Subcutaneous abdominal adipose tissue (tissue), 5 donors: ENCODE data around the gene GLUD1.

Source experiments
- H3K27ac ChIP-seq: one replicate; pipeline ENCODE4 v1.7.0; 2013; ENCODE audit warnings: low read depth, mild to moderate bottlenecking, inconsistent platforms, low read length, moderate library complexity
- H3K27me3 ChIP-seq, 5 donors: one replicate each; pipeline ENCODE4 v1.7.0; 2013; ENCODE audit warnings: low read length in 5 of 5, inconsistent platforms in 1 of 5; ENCODE audit not compliant: control insufficient read depth in 5 of 5, insufficient read depth in 4 of 5
- H3K36me3 ChIP-seq, 5 donors: one replicate each; pipeline ENCODE4 v1.7.0; 2013; ENCODE audit warnings: low read length in 5 of 5; ENCODE audit not compliant: control insufficient read depth in 5 of 5, insufficient read depth in 5 of 5
- H3K4me1 ChIP-seq, 5 donors: one replicate each; pipeline ENCODE4 v1.7.0; 2013; ENCODE audit warnings: low read length in 5 of 5, mild to moderate bottlenecking in 3 of 5, moderate library complexity in 1 of 5; ENCODE audit not compliant: control insufficient read depth in 5 of 5, insufficient read depth in 5 of 5
- H3K4me3 ChIP-seq, 5 donors: one replicate each; pipeline ENCODE4 v1.7.0; 2013; ENCODE audit warnings: low read length in 5 of 5, low read depth in 1 of 5
- H3K9ac ChIP-seq, 5 donors: one replicate each; pipeline ENCODE4 v1.7.0; 2013; ENCODE audit warnings: low read length in 5 of 5, mild to moderate bottlenecking in 4 of 5, moderate library complexity in 3 of 5
- H3K9me3 ChIP-seq, 5 donors: one replicate each; pipeline ENCODE4 v1.7.0; 2013; ENCODE audit warnings: low read length in 5 of 5; ENCODE audit not compliant: control insufficient read depth in 5 of 5
- donor health status: healthy.
- donor health status: healthy.
- donor health status: healthy.
- donor health status: healthy.
- donor health status: healthy.

GLUD1 gene

GRCh38 chr10:87072449-87072848, 22.2 kb downstream of the GLUD1 start:
- Histone ChIP-seq H3K4me3 (no peak overlapping the region), H3K4me1 (no peaks in the 10 kb centered on the region), H3K9me3 (no peaks in the 10 kb centered on the region), H3K27ac (no peak overlapping the region), H3K27me3 (no peaks in the 10 kb centered on the region), H3K36me3 (peaks cover 23 to 57% (median 36%) of the 10 kb centered on the region in 5 donors), H3K9ac (no peak overlapping the region)

- no peak overlapping the region for H3K9ac ChIP-seq
- H3K27me3 ChIP-seq = no peaks in the 10 kb centered on the region
- H3K4me1 ChIP-seq = no peaks in the 10 kb centered on the region
- peaks cover 37 to 86% (median 66%) of the 10 kb centered on the region in 5 donors for H3K36me3 ChIP-seq
- H3K4me3 ChIP-seq = no peak overlapping the region
- H3K27ac ChIP-seq = no peak overlapping the region
- no peaks in the 10 kb centered on the region for H3K9me3 ChIP-seq
Measured at GRCh38 chr10:87068281-87068680, 26.4 kb downstream of the GLUD1 start.

GRCh38 chr10:87066865-87067264, 27.8 kb downstream of the GLUD1 start:
- H3K4me1 ChIP-seq = no peaks in the 10 kb centered on the region
- H3K27me3 ChIP-seq = no peaks in the 10 kb centered on the region
- no peak overlapping the region for H3K4me3 ChIP-seq
- peaks cover 34 to 85% (median 64%) of the 10 kb centered on the region in 5 donors for H3K36me3 ChIP-seq
- no peak overlapping the region for H3K27ac ChIP-seq
- H3K9ac ChIP-seq = no peak overlapping the region
- H3K9me3 ChIP-seq = no peaks in the 10 kb centered on the region

DNA sequence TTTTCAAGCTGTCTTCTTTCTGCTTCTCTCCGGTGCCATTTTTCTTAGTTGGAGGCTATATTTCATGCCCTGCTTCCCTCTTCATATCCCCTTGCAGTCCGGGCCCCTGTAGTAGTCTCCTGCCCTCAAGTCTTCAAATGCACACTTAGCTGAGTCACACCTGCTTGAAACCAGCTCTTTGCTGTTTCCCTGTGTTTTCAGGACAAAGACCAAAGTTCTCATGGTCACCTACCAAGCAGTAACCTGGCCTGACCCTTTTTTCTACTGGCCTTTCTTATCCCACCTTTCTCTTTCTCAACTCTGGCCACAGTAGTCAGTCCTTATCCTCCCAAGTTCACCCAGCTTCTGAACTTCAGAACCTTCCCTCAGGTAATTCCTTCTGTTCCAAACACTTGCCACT, 28.5 kb downstream of the GLUD1 start:
- no peak overlapping the region for H3K9ac ChIP-seq
- no peak overlapping the region for H3K4me3 ChIP-seq
- no peaks in the 10 kb centered on the region for H3K4me1 ChIP-seq
- no peak overlapping the region for H3K27ac ChIP-seq
- peaks cover 32 to 87% (median 66%) of the 10 kb centered on the region in 5 donors for H3K36me3 ChIP-seq
- H3K9me3 ChIP-seq = no peaks in the 10 kb centered on the region
- no peaks in the 10 kb centered on the region for H3K27me3 ChIP-seq

- no peaks in the 10 kb centered on the region for H3K27me3 ChIP-seq
- no peak overlapping the region for H3K4me3 ChIP-seq
- H3K27ac ChIP-seq = no peak overlapping the region
- H3K36me3 ChIP-seq = peaks cover 38 to 92% (median 77%) of the 10 kb centered on the region in 5 donors
- no peak overlapping the region for H3K9ac ChIP-seq
- no peaks in the 10 kb centered on the region for H3K4me1 ChIP-seq
- no peaks in the 10 kb centered on the region for H3K9me3 ChIP-seq
Measured at GRCh38 chr10:87064651-87065050, 30.0 kb downstream of the GLUD1 start.

DNA sequence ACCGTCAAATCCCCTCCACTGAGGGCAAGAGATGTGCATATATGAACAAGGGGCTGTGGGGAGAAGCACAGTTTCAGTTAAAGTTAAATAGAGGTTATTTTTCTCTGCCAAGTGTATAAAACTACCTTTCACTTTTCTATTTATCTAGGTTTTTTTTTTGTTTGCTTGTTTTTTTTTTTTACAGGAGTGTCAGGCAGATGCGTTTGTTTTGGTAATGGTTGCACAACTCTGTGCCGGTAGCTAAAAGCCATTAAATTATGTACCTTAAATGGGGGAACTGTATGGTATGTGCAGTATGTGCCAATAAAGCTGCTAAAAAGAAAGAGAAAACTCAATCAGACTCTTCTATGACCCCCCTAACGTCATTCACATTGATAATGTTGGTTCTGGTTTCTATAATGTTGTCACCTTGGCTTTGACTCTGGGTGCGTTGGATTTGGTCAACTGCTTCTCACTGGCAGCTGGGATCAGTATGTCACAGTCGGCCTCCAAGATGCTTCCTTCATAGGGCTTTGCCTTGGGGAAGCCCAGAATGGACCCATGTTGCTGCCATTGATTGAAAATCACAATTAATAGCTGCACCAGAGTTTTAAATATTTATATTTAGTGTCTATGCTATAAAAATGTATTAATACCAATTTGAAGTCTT, 34.2 kb downstream of the GLUD1 start:
- H3K36me3 ChIP-seq = peaks cover 26 to 88% (median 73%) of the 10 kb centered on the region in 5 donors

GRCh38 chr10:87059401-87059800, 35.2 kb downstream of the GLUD1 start:
- H3K36me3 ChIP-seq = peaks cover 28 to 89% (median 75%) of the 10 kb centered on the region in 5 donors
- H3K4me1 ChIP-seq = peaks cover 0 to 4% (median 0%) of the 10 kb centered on the region in 5 donors
- no peak overlapping the region for H3K27ac ChIP-seq
- no peak overlapping the region for H3K9ac ChIP-seq
- H3K4me3 ChIP-seq = no peak overlapping the region
- no peaks in the 10 kb centered on the region for H3K9me3 ChIP-seq
- no peaks in the 10 kb centered on the region for H3K27me3 ChIP-seq

More for the DNA sequence above, 34.2 kb downstream of the GLUD1 start:
- Histone ChIP-seq H3K4me1 (peaks cover 0 to under 1% (median 0%) of the 10 kb centered on the region in 5 donors), H3K27ac (no peak overlapping the region), H3K9ac (no peak overlapping the region), H3K27me3 (no peaks in the 10 kb centered on the region), H3K9me3 (no peaks in the 10 kb centered on the region), H3K4me3 (no peak overlapping the region)

- no peak overlapping the region for H3K4me3 ChIP-seq
- H3K36me3 ChIP-seq = peaks cover 30 to 90% (median 73%) of the 10 kb centered on the region in 5 donors
- no peaks in the 10 kb centered on the region for H3K27me3 ChIP-seq
- no peak overlapping the region for H3K9ac ChIP-seq
- H3K9me3 ChIP-seq = no peaks in the 10 kb centered on the region
- H3K27ac ChIP-seq = no peak overlapping the region
- peaks cover 0 to 7% (median 3%) of the 10 kb centered on the region in 5 donors for H3K4me1 ChIP-seq
Measured at GRCh38 chr10:87058171-87058570, 36.5 kb downstream of the GLUD1 start.

DNA sequence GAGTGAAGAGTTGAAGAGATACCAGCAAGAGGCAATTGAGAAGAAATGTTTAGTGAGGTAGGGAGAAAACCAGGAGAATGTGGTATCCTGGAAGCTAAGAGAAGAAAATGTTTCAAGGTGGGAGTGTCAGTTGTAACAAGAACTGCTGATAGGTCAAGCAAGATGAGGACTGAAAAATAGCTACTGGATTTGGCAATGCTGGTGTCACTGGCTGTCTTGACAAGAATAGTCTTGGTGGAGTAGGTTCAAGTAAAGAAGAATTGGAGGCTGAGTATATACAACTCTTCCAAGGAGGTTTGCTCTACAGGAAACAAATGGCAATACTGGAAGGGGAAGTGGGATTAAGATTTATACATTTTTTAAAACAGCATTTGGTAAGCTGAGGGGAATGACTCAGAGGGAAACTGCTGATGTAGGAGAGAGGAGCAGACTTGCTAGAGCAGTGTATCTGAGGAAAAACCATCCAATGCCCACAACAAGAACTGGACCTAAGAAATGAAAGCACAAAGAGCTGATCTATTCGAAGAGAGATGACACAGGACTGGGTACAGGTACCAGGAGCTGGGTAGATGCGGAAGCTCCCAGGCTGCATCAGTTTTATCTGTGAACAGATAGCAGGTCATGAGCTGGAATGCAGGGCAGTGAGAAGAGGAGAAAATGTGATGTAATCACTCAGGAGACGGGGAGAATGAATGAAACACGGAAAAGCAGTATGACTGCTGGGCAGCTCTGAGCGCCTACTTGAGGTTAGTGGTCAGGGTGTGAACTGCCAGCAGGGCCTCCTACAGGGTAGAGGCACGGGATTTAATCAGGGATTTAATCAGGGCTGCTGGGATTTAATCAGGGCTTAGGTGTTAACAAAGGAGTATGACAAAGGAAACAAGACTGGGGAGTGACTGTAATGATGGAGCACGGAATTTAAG, 40.0 kb downstream of the GLUD1 start:
- peaks cover 0 to 10% (median 6%) of the 10 kb centered on the region in 5 donors for H3K4me1 ChIP-seq
- peaks cover 31 to 82% (median 66%) of the 10 kb centered on the region in 5 donors for H3K36me3 ChIP-seq
- H3K4me3 ChIP-seq = peak overlapping the region in 1 of 5 donors; percentile 26
- H3K27ac ChIP-seq = no peak overlapping the region
- no peaks in the 10 kb centered on the region for H3K9me3 ChIP-seq
- H3K9ac ChIP-seq = no peak overlapping the region
- no peaks in the 10 kb centered on the region for H3K27me3 ChIP-seq
